Mesothelial cell of epicardium (in vitro differentiated cells): ENCODE data around the gene TRMT13. TPM values are rescaled to one million over a fixed set of nuclear protein-coding genes. Genes with fewer than 3 reads are reported as not detected.

Source experiments
- DNase-seq, 2 experiments: peaks; one replicate each; pipeline ENCODE4 v3.0.0; 2021; ENCODE audit warnings: low spot score in 2 of 2; ENCODE audit not compliant: unreplicated experiment in 2 of 2
- H3K27ac Mint-ChIP-seq: 2 replicates; pipeline ENCODE4 v1.8.0; 2021; ENCODE audit warnings: mixed read lengths
- H3K27me3 Mint-ChIP-seq: 2 replicates; pipeline ENCODE4 v1.8.0; 2021; ENCODE audit warnings: low read depth, mixed read lengths
- H3K36me3 Mint-ChIP-seq: 2 replicates; pipeline ENCODE4 v1.8.0; 2021; ENCODE audit warnings: mixed read lengths
- H3K4me1 Mint-ChIP-seq: 2 replicates; pipeline ENCODE4 v1.8.0; 2021; ENCODE audit warnings: mixed read lengths
- H3K4me3 Mint-ChIP-seq: 2 replicates; pipeline ENCODE4 v1.8.0; 2021; ENCODE audit warnings: mild to moderate bottlenecking, moderate library complexity, mixed read lengths
- H3K9me3 Mint-ChIP-seq: 2 replicates; pipeline ENCODE4 v1.8.0; 2021; ENCODE audit warnings: mixed read lengths
- total RNA-seq: library from RNA; stranded (reverse); gene quantifications from 3 replicates; pipeline ENCODE4 v1.2.1, GENCODE V29; 2021
- TF ChIP-seq, protein P1 (sequence below): fragments of 200-600 bp; sonication (generic); IDR thresholded peaks from one replicate; pipeline ENCODE4 v1.5.0; 2021; ENCODE audit warnings: antibody characterized with exemption; ENCODE audit not compliant: unreplicated experiment

TRMT13 gene
- total RNA-seq, 1 donor from 2014 or later, result 24.7 TPM

DNA sequence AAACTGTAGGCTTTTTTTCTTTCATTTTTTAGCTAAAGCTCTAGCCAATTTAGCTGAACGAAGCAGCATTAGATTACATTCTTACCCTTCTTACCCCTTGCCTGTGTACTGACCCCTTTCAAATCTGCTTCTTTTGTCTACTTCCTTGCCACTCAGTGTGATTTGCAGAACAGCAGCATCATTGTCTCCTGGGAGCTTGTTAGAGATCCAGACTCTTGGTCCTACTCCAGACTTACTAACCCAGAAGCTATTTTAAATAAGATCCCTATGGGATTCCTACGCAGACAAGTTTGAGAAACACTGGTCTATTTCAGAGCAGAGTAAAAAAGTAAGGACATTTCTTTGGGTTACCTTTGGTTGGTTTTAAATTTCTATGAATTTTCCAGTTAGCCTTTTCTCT, 31.3 kb downstream of the TRMT13 start:
- Mint-ChIP-seq H3K27ac (no peak overlapping the region), H3K4me3 (no peak overlapping the region), H3K4me1 (no peaks in the 10 kb centered on the region), H3K27me3 (no peaks in the 10 kb centered on the region), H3K36me3 (no peaks in the 10 kb centered on the region), H3K9me3 (peaks cover 4% of the 10 kb centered on the region)
- TF ChIP-seq, protein P1, sequence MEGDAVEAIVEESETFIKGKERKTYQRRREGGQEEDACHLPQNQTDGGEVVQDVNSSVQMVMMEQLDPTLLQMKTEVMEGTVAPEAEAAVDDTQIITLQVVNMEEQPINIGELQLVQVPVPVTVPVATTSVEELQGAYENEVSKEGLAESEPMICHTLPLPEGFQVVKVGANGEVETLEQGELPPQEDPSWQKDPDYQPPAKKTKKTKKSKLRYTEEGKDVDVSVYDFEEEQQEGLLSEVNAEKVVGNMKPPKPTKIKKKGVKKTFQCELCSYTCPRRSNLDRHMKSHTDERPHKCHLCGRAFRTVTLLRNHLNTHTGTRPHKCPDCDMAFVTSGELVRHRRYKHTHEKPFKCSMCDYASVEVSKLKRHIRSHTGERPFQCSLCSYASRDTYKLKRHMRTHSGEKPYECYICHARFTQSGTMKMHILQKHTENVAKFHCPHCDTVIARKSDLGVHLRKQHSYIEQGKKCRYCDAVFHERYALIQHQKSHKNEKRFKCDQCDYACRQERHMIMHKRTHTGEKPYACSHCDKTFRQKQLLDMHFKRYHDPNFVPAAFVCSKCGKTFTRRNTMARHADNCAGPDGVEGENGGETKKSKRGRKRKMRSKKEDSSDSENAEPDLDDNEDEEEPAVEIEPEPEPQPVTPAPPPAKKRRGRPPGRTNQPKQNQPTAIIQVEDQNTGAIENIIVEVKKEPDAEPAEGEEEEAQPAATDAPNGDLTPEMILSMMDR, result no peak
- no peak for DNase-seq

DNA sequence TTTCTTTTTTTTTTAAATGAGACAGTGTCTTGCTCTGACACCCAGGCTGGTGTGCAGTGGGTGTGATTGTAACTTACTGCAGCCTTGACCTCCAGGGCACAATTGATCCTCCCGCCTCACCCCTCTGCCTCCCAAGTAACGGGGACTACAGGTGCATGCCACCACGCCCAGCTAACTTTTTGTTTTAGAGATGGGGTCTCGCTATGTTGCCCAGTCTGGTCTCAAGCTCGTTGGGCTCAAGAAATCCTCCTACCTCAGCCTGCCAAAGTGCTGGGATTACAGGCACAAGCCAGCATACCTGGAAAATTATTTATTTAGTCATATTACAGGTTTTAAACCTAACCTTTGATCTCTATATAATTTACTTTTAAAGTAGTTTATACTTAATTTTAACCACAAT, 31.7 kb downstream of the TRMT13 start:
- Mint-ChIP-seq H3K36me3 (no peaks in the 10 kb centered on the region), H3K4me1 (no peaks in the 10 kb centered on the region), H3K27ac (no peak overlapping the region), H3K27me3 (no peaks in the 10 kb centered on the region), H3K4me3 (no peak overlapping the region), H3K9me3 (peaks cover 5% of the 10 kb centered on the region)
- no peak for DNase-seq
- TF ChIP-seq, protein P1, result no peak

DNA sequence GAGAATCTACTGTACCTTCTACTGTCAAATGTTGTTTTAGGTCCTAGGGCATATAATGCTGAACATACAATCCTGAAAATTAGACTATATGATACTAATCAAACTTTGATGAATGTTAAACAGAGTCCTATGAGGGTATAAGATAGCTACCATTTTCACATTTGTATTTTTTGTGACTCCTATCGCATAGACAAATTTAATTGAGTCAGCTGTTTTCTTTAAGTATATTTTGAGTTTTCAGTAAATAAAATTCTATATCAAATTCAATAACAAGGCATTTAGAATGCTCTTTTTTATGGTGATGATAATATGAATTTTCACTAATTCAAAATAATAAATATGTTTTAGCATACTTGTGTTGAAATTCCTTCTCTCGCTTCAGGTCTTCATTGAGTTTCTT, 35.1 kb downstream of the TRMT13 start:
- no peaks in the 10 kb centered on the region for H3K36me3 Mint-ChIP-seq
- H3K27ac Mint-ChIP-seq, result no peak overlapping the region
- DNase-seq, result no peak
- peaks cover 11% of the 10 kb centered on the region for H3K9me3 Mint-ChIP-seq
- TF ChIP-seq, protein P1, result no peak
- H3K27me3 Mint-ChIP-seq, result peaks cover 1% of the 10 kb centered on the region
- no peak overlapping the region for H3K4me3 Mint-ChIP-seq
- no peaks in the 10 kb centered on the region for H3K4me1 Mint-ChIP-seq

DNA sequence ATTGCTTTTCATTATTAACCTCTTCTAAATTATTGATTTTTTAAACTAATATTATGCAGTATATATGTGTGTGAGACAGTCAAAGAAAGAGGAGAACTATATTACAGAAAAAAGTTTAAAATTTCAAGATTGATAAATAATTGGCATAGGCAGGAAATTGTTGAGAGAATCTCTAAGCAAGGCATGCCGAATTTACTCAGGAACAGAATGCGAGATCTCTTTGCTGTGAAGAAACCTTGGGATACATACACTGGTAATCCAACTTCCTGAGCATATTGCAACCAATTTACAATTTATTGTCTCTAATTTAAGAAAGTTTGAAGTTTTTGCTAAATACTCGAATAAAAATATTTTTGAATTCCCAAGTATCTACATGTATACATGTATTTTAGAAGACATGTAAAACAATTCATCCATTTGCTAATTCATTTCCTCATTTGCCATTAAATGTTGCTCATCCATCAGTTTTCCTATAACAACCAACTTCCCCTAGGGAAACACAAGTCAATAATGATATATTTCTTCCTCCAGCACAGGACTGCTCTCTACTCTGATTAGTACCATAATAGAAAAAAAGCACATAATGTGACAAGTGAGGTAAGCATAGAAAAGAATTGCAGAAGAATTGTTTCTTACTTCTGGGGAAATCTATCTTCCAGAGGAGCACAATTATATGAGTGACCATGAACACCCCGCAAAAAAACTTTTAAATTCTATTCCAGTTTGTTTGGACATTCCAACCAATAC, 44.5 kb downstream of the TRMT13 start:
- Mint-ChIP-seq H3K4me1 (no peaks in the 10 kb centered on the region), H3K27ac (no peak overlapping the region), H3K9me3 (peaks cover 13% of the 10 kb centered on the region), H3K27me3 (no peaks in the 10 kb centered on the region), H3K4me3 (no peak overlapping the region), H3K36me3 (no peaks in the 10 kb centered on the region)
- TF ChIP-seq, protein P1, result no peak
- DNase-seq, result no peak

DNA sequence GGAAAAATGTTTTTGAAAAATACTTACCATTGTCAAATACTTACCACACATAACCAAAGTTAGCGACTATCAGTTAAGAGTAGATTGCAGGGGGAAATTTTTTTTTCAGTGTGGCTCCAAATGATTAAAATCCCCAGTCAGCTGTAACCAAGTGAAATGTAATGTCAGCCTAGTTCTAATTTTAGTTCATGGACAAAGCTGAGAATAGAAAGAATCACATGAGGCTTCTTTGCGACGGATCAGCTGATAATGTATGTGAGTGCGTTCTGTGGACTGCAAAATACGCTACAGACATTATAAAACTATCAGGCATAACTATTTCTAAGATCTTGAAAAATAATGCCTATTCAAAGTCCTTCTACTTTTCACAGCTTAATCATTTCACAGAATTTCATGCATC, 45.1 kb downstream of the TRMT13 start, which contains the start of gene LRRC39:
LRRC39 (minus strand) TSS at position 166 of the 400 bp plus-strand sequence. CDS start 9,740 bp downstream, outside the sequence.
- H3K4me1 Mint-ChIP-seq, result no peaks in the 10 kb centered on the region
- TF ChIP-seq, protein P1, result no peak
- H3K4me3 Mint-ChIP-seq, result no peak within 1 kb of the TSS
- H3K27ac Mint-ChIP-seq, result no peak within 1 kb of the TSS
- H3K27me3 Mint-ChIP-seq, result no peaks in the 10 kb centered on the region
- H3K9me3 Mint-ChIP-seq, result peaks cover 18% of the 10 kb centered on the region
- no peaks in the 10 kb centered on the region for H3K36me3 Mint-ChIP-seq
- DNase-seq, result no peak
